NOMO-1 treated with dmso at 0.1 percent for 144 hours (cell line): Measurements from ENCODE around the gene VMA21.

Experiments used
- DNase-seq: peaks from one replicate; lab custom pipeline; 2025; ENCODE audit not compliant: unreplicated experiment; lab: John Stamatoyannopoulos, UW

The VMA21 gene, protein sequence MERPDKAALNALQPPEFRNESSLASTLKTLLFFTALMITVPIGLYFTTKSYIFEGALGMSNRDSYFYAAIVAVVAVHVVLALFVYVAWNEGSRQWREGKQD

DNA sequence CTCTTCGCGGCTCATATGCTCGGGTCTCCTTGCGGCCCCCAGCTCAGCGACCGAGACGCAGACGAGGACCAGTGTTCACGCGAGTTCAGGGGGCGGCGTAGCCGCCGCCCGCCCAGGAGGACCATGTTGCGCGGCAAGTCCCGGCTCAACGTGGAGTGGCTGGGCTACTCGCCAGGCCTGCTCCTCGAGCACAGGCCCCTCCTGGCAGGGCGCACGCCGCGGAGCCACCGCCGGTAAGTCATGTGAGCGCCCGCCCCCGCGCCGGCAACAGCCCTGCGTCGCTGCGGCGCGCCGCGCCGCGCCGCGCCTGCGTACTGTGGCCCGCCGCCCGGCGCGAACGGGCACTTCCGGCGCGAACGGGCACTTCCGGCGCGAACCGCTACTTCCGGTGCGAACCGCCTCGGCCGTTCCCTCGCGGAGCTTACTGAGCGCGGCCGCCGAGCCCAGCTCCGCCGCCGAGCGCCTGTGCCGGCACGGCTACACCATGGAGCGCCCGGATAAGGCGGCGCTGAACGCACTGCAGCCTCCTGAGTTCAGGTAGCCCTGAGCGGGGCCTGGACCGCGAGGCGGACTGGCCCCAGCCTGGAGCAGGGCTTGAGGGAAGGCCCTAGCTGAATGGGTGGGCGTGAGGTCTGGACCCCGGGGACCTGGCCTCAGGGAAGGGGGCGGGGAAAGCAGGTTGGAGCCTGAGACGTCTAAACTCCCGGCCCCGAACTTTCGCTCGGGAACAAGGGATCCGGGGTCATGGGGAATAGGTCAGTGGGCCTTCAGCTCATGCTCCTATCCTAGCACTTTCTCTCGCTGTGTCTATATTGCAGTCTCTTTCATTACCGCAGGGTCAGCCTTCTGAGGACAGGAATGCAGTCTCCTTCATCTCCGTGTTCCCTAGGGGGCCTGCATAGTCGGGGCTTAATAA lies at the start of gene VMA21:
TSS of gene VMA21 (plus strand) at position 382 of the 916 bp plus-strand sequence. CDS start at position 485, 103 bp downstream.
- peak; percentile 54 for DNase-seq

- no peak for DNase-seq
These were observed 37.7 kb upstream of the VMA21 start for GRCh38 chrX:151359341-151359740.

DNA sequence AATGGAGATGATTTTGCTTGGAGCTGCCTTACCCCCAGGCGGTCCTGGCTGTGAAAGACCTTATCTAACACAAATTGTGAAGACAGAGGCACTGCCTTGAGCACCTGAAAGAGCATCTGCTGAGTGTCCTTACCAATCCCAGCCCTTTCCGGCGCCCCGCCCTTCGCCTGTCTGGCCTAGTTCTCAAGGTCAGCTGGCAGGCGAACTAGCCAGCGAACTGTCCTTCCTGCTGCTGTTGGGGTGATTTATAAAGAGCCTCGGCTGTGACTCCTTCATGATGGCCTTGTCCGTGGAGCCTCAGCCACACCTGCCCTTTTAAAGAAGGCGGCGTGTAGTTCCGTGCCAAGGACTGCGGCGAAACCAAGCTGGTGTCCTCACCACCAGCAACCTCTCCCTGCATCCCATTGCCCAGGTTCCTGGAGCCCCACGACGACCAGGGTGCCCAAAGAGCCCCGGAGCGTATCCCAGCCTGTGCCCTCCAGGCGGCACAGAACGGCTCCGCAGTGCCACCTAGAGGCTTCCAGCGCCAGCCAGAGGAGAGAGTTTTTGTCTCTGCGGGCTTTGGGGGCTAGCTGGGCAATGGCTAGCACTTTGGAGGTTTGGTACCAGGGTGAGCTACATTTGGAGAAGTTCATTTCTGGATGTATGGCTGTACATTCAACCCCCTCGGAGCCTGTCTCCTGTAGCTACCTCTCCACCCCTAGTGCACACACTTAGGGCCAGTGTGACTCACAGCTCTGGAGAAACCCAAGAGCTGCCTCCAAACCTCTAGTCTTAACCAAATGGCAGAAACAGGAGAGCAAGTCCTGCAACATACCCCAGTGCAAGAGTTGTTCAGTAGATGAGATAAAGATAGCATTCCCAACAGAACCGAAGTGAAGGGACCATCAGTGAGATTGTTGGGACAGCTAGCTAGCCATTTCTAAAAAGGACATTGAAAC lies 36.8 kb upstream of the VMA21 start:
- DNase-seq, result no peak

GRCh38 chrX:151363316-151363715 lies 33.7 kb upstream of the VMA21 start:
- no peak for DNase-seq

- DNase-seq, result no peak
These were observed 31.4 kb upstream of the VMA21 start for GRCh38 chrX:151365579-151365978.

GRCh38 chrX:151370906-151371305 lies 26.1 kb upstream of the VMA21 start:
- DNase-seq, result no peak

- DNase-seq, result no peak
These were observed 12.2 kb upstream of the VMA21 start for GRCh38 chrX:151384807-151385206.

DNA sequence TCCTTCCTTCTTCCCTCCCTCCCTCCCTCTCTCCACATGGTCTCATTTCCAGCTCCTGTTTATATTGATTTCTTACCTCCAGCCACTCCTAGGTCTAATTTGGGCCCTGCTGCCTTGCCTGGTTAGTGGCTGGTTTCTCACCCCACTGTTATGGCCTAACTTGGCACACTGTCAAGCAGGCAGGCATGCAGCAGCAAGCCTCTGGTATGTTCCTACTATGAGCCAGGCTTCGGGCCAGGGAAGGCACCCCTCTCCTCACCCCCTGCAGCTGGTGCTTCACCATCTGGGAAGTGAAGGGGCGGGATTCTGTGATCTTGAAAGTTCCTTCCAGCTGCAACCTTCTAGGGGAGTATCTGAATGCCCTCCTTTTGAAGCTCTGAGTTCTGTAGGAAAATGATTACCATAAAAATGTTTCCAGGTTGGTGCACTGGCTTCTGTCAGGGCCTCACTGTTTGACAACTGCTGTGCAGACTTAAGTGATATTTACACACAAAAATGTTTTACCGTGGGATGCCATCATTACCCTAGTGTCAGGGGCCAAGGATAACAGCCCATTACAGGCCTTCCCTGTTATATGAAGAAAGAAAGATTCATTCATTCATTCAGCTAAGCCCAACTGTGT lies 10.1 kb upstream of the VMA21 start:
- DNase-seq, result no peak

GRCh38 chrX:151391722-151392121 lies 5.3 kb upstream of the VMA21 start:
- no peak for DNase-seq

- DNase-seq, result no peak
These were observed 3.5 kb upstream of the VMA21 start for GRCh38 chrX:151393514-151393913.

DNA sequence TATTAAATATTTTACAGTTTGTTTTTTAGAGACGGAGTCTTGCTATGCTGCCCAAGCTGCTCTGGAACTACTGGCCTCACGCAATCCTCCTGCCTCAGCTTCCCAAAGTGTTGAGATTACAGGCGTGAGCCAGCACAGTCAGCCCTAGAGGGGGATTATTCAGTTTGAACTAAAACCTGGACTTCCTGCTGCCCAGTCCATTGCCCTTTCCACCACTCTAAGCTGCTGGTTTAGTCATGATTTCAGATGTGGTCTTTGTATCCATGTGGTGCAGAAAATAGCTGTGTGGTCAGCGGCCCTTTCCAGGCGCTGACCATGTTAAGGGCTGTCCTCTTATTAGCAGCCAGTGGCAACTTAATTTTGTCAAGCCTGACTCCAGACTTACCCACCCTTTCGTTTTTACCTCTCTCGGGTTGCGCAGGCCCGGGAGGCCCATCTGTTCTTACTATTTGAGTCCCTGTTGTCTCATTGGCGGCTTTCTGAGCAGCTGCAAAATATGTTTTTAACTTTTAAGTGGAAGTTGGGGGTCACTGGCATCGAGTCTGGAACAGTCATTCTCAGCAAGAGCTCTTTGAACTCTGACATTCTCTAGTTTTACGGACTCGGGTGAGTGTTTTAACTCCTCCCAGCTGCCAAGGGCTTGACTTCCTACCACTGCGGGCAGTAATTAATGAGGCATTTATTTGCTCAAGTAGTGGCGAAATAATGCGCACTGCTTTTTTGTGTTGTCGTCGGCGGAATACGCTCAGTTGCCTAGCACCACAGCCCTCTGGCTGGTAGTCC lies 773 bp upstream of the VMA21 start:
- DNase-seq, result peak; percentile 38

GRCh38 chrX:151397741-151398070 lies 700 bp downstream of the VMA21 start:
- DNase-seq, result no peak

DNA sequence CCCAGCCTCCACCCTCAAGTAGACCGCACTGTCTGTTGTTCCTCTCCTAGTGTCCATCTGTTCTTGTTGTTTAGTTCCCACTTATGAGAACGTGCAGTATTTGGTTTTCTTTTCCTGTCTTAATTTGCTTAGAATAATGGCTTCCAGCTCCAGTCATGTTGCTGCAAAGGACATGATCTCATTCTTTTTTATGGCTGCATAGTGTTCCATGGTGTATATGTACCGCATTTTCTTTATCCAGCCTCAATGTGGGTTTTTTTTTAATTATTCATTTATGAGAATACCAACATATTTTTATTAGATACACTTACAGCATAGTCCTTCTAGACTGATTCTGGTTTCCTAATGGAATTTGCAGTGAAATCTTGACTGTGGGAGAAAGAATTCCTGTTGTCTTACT lies 1.3 kb downstream of the VMA21 start:
- DNase-seq, result no peak

DNA sequence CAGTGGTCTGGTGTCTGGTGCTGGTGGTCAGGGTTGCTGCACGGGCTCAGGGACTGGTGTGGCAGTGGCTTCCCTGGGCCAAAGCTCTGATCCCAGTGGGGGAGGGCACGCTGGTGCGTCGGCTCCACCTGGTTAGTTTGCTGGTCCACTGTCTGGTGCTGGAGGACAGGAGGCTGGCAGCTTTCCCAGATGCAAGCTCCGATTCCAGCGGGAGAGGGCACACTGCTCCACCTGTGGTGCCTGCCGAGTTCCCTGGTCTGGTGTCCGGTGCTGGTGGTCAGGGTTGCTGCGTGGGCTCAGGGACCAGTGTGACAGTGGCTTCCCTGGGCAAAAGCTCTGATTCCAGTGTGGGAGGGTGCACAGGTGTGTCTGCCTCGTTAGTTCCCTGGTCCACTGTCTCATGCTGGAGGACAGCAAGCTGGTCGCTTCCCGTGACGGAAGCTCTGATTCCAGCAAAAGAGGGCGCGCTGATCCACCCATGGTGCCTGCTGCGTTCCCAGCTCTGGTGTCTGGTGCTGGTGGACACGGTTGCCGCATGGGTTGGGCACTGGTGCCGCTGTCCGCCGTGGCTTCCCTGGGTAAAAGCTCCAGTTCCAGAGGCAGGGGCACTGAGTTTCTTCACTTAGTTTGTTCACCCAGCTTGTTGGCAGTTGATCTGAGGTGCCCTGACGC lies 5.8 kb downstream of the VMA21 start:
- DNase-seq, result no peak

DNA sequence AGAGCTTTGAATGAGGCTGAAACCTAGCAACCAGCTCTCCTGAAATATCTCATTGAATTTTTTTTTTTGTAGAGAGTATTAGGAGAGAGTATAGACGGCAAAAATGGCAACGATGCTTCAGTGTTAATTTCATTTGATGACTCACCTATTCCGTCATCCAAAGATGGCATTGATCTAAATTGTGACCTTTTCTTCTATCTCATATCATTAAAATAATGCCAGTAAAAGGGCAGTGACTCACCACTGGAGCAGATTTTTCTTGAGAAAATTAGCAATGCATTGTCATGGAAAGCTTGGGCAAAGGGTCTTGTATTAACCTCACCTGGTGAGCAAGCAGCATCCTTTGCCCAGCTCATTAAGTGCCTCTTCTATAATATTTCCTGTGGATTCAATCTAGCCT lies 19.6 kb downstream of the VMA21 start:
- DNase-seq, result no peak

DNA sequence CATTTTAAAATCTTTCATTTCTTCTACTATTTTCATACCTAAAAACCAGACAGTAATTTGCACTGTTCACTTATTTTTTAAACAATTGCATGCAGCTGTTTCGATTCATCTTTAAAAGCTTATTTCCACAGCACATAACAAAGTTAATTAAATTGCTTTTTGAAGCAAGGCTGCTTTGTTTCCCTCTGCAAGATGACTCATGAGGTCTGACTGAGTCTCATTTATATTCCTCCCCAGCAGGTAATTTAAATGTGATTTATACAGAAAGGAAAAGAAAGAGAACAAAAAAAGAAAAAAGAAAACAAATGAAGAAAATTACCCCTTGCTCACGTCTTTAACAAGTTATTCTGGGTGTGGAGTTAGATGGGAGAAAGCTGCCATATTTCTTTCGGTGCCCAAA lies 22.8 kb downstream of the VMA21 start:
- DNase-seq, result no peak

GRCh38 chrX:151424505-151424904 lies 27.5 kb downstream of the VMA21 start:
- no peak for DNase-seq

GRCh38 chrX:151448509-151448908 lies 51.5 kb downstream of the VMA21 start:
- DNase-seq, result no peak

DNA sequence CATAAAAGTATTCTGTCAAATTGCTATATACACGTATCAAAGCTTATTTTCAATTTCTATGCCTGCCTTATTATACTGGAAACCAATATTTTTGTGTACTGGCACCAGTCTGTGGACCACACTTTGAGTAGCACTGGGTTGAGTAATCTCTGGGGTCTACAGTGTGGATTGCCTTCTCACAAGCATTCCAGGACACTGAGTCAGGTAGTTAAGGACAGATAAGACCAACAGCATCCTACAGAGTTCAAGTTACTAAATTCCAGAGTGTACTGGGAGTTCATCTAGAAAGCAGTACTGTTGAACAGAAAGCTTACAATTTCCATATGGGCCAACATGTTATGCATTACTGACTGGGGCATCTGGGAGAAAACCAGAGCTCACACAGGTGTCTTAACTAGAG lies 61.8 kb downstream of the VMA21 start:
- no peak for DNase-seq
